T-helper 9 cell (primary cell): ENCODE measurements around the gene KCTD16.

Experiments used
- DNase-seq: peaks from one replicate; pipeline ENCODE4 v3.0.0-alpha.2; 2020
- total RNA-seq, 2 donors: gene quantifications; one replicate each; lab custom pipeline; 2026; lab: John Stamatoyannopoulos, UW

KCTD16 gene
- 0 to 0.77 reads per million in 2 donors for total RNA-seq

DNA sequence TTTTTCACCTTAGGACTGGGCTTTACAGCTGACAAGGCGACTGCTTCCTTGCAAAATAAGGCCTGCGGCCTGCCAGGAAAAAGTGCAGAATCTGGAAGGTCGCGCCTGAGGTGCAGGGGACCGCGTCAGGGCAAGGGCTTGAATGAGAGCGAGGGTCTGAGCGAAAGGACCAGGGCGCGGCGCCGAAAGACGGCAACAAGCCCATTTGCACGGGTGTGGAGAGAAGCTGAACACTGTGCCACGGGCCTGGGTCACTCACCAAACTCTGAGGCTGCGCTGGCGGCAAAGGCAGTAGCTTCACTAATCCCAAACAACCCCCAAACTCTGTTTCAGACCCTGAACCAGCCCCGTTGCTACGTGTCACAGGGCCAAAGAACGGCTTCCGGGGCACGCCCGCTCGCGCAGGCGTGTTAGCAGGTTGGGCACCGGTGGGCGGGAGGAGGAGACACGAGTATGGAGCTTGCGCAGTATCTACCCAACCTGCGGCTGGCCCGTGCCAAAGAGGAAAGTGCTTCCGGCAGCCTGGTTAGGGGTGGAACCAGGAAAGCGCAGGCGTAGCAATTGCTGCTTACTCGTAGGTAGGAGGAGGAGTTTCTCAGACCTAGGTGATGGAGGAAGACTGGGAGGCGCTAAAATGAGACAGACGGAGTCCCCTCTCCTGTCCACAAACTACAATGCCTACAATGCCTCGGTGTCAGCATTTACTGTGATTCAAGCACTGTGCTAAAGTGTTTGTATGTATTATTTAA lies at the start of gene KCTD16, which contains the start of gene YIPF5:
Gene KCTD16 (plus strand): TSS at position 598 of the 749 bp plus-strand sequence.
Gene YIPF5 (minus strand): TSS at position 384 of the 749 bp plus-strand sequence. CDS start 704 bp downstream, outside the sequence.
- peak; percentile 92 for DNase-seq

DNA sequence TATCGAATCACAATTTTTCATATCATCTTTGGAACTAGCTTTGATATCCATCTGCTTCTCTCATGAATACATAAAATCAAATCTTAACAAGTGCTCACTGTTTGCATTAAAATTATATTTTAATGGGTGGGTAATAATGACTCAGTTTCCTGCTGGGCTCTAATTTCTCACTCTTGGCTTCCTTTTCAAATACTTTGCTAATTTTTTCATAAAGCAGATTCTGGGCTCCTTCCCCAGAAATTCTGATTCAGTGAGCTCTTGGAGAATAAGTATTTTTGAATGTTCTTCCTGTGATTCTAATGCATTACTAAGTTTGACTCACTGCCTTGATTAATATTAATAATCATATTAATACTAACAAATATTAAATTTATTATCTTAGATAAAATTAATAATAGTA lies 49.1 kb upstream of the KCTD16 start:
- no peak for DNase-seq

- DNase-seq, result no peak
Measured at GRCh38 chr5:144122081-144122480, 48.6 kb upstream of the KCTD16 start.

DNA sequence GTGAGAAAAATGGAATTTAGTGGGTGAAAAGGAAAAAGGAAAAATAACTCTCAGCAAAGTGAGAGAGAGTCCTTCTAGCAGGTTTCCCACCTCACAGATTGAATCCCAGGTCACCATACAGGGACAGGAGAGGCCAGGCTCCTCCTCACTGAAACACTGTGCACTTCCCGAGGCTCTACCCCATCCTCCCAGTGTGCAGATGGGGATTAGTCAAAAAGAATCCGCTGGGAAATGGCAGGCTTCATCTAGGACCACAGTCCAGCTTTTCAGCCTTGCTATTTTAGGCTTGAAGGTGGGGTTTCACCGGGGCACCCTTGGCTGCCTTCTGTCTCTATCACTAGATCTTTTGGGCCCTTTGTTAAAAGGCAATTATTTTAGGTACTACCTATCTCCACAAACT lies 48.0 kb upstream of the KCTD16 start:
- no peak for DNase-seq

DNA sequence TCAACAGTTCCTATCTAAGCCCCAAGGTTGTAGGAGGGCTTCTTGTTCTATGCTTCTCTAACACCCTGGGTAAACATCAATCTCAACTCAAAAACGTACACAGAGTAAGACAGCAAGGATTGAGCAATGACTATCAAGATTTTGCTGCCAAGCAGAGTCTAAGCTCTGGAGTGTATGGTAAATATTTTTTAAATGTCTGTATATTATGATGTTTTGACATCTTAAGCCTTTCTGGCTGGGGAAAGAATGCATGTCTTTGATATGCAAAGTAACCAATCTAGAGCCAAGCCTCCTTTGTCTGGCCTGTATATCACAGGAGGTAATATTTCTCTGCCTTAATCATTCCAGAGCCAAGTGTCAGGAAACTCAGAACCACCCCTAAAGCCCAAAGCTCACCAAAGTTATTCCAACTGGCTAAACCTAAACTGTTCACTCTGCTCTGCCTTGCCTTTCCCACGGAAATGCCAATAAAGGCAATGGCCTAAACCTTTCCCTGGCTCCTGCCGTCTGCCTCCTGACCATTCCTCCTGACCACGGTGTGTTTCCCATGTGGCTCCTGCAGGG lies 45.4 kb upstream of the KCTD16 start:
- DNase-seq, result no peak

GRCh38 chr5:144126707-144127106 lies 44.0 kb upstream of the KCTD16 start:
- DNase-seq, result no peak

- DNase-seq, result no peak
Measured at GRCh38 chr5:144128844-144129243, 41.8 kb upstream of the KCTD16 start.

DNA sequence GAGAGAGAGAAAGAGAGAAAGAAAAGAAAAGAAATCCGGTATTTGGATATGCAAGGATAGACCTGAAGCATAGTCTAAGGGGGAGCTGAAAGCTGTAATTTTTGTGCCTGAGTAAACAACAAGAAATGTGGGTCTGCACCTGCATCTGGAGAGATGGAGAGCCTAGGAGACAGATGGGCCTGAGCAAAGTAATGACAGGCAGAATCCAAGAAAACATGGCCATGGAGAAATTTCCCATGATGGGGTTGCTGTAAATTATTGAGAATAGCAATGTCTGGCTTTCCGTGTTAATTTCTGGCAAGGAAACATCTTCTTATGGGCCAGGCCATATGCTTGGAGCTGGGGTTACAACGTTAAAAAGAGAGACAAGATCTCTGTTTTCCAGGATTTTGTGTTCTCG lies 40.4 kb upstream of the KCTD16 start:
- no peak for DNase-seq

- DNase-seq, result no peak
Measured at GRCh38 chr5:144131261-144131660, 39.4 kb upstream of the KCTD16 start.

GRCh38 chr5:144133050-144133633 lies 37.5 kb upstream of the KCTD16 start:
- no peak for DNase-seq

- DNase-seq, result no peak
Measured at GRCh38 chr5:144134194-144134826, 36.4 kb upstream of the KCTD16 start.

DNA sequence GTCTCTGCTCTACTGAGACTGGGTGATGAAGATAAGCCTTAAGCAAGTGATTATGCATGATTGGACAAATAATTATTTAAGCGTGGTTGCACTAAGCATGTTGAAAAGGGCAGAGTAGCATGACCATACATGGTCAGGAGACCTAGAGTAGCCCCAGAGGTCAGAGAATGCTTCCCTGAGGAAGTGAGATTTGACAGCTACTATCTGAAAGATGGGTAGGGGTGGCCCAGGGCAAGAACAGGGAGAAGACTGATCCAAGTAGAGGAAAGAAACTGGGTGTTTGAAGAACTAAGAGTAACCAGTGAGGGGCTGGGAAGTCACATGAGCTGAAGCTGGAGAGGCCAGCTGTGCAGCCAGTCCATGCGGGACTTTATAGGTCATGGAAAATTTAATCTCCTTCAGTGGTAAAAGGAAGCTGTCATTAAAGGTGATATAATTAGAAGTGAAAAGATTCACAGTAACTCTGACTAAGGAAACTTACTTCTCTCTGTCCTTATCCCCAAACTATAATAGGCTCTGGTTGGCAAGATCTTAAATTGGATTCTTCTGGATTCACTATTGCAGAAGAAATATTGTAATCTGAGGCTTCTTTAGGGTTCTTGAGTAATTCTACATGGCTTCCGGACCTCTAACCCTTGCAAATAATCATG lies 35.4 kb upstream of the KCTD16 start:
- no peak for DNase-seq

GRCh38 chr5:144139586-144139985 lies 31.1 kb upstream of the KCTD16 start:
- no peak for DNase-seq

DNA sequence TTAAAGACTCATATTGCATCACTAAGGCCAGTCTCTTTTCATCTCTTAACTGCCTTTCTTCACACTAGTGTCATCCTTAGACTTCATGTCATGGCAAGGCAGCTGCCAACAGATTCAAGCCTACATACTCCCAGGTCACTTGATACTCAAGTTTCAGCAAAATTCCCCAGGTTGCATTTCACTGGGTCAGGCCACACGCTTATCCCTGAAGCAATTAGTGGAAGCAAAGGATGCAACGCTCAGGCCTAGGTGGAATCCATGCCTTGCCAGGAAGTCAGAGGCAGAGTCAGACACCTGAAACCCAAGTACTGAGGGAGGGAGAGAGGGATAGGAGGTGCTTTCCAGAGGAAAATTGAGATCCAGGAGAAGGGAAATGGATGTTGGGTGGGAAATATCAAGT lies 29.1 kb upstream of the KCTD16 start:
- no peak for DNase-seq

DNA sequence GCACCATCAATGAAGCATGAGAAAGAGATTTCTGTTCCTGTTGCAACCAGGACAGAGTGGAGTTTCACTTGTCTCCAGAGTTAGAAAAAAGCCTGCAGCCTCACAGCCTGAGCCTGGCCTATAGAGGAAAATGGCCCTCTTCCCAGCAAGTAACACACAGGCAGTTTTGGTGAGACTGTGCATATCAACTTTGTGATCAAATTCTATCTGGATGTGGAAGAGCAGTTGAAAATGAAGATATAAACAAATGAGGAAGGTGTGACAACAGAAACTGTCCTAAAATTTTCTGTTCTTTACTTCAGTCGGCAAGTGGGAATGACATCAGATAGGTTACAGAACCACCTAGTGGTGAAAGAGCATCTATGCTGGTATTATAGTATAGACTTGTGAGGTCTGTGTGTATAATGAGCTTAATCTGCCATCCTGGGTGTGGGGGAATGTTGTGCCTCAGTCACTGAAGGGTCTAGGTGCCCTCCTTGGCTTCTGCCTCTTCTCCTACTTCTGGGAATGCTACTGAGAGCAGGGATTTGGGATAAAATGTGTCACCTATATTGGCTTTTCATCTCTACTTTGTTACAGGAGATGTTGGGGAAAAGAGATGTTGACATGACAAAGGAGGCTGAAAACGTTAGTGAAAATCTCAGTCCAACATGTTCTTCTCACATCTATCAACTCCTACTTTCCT lies 28.4 kb upstream of the KCTD16 start:
- DNase-seq, result no peak

- DNase-seq, result no peak
Measured at GRCh38 chr5:144142824-144143162, 27.9 kb upstream of the KCTD16 start.

- DNase-seq, result no peak
Measured at GRCh38 chr5:144143625-144144024, 27.0 kb upstream of the KCTD16 start.

GRCh38 chr5:144144956-144145751 lies 25.5 kb upstream of the KCTD16 start:
- DNase-seq, result no peak

- no peak for DNase-seq
Measured at GRCh38 chr5:144151026-144151425, 19.6 kb upstream of the KCTD16 start.

GRCh38 chr5:144156767-144157171 lies 13.9 kb upstream of the KCTD16 start:
- no peak for DNase-seq

- DNase-seq, result no peak
Measured at GRCh38 chr5:144162686-144163085, 8.0 kb upstream of the KCTD16 start.

DNA sequence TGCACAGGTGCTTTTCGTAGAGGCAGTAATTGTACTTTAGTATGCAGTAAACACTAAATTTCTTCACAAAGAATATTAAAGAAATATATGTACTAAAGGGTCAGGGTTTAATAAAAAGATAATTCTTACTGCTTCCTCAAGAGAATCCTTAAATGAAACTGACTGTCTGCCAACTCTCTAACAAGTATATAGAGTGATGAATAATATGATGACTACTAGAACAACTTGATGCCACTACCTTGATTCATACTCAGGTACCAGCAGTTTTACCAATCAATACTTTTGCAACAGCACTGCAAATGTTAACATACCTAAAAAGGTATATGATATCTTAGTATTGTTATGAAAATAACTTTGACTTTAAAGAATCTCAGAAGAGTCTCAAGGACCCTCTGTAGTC lies 4.0 kb upstream of the KCTD16 start:
- no peak for DNase-seq
